AG10803 (cell line): Measurements from ENCODE around the gene MAP3K1.

Experiments used
- DNase-seq: peaks from one replicate; pipeline ENCODE4 v3.0.0; 2010; ENCODE audit warnings: low read depth
- H3K4me3 ChIP-seq: 2 replicates; pipeline ENCODE4 v1.5.1; 2011; ENCODE audit warnings: mild to moderate bottlenecking, low read length, control low read depth
- CTCF ChIP-seq: conservative IDR thresholded peaks from 2 replicates; pipeline ENCODE4 v1.5.1; 2011; ENCODE audit warnings: mild to moderate bottlenecking, low read length, control low read depth, inconsistent platforms

MAP3K1 gene

GRCh38 chr5:56853698-56854097, 38.3 kb downstream of the MAP3K1 start:
- TF ChIP-seq CTCF, result no peak
- no peak overlapping the region for H3K4me3 ChIP-seq
- no peak for DNase-seq

- DNase-seq, result no peak
- no peak for TF ChIP-seq CTCF
- H3K4me3 ChIP-seq, result no peak overlapping the region
Measured at GRCh38 chr5:56854920-56855319, 39.6 kb downstream of the MAP3K1 start.

GRCh38 chr5:56856541-56857178, 41.3 kb downstream of the MAP3K1 start:
- DNase-seq, result no peak
- no peak for TF ChIP-seq CTCF
- H3K4me3 ChIP-seq, result no peak overlapping the region

GRCh38 chr5:56858777-56859442, 43.6 kb downstream of the MAP3K1 start:
- TF ChIP-seq CTCF, result no peak
- DNase-seq, result no peak
- no peak overlapping the region for H3K4me3 ChIP-seq

- TF ChIP-seq CTCF, result no peak
- no peak for DNase-seq
- no peak overlapping the region for H3K4me3 ChIP-seq
Measured at GRCh38 chr5:56861893-56862485, 46.6 kb downstream of the MAP3K1 start.

GRCh38 chr5:56862909-56863308, 47.6 kb downstream of the MAP3K1 start:
- H3K4me3 ChIP-seq, result no peak overlapping the region
- no peak for TF ChIP-seq CTCF
- DNase-seq, result no peak

- no peak for DNase-seq
- TF ChIP-seq CTCF, result no peak
Measured at GRCh38 chr5:56871777-56872176, 56.4 kb downstream of the MAP3K1 start.

More at GRCh38 chr5:56871777-56872176, 56.4 kb downstream of the MAP3K1 start:
- no peak overlapping the region for H3K4me3 ChIP-seq
